ENCODE measurements around the gene MAPK10. TPM values are rescaled to one million over a fixed set of nuclear protein-coding genes. Genes with fewer than 3 reads are reported as not detected.

MAPK10 gene
- total RNA-seq, 1 donor from 2014 or later = 25.2 TPM

DNA sequence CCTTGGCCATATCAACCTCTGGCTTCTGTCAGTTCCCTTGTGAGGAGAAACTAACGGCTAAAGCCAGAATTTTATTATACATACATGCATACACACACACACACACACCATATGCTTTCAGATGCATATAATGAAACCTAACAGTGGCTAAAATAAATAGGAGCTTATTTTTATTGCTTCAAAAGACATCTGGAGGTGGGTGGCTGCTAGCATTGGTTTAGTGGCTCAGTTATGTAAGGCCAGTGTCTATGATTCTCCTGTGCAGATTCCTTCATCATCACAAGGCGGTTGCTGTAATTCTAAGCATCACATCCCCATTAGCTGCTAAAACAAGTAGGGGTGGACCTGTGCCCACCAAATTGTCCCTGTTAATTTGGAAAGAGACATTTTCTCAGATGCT, 110.8 kb downstream of the MAPK10 start:
- Mint-ChIP-seq H3K4me3 (no peak overlapping the region), H3K27me3 (ENCODE audit: low read depth) (no peaks in the 10 kb centered on the region), H3K27ac (no peak overlapping the region)

DNA sequence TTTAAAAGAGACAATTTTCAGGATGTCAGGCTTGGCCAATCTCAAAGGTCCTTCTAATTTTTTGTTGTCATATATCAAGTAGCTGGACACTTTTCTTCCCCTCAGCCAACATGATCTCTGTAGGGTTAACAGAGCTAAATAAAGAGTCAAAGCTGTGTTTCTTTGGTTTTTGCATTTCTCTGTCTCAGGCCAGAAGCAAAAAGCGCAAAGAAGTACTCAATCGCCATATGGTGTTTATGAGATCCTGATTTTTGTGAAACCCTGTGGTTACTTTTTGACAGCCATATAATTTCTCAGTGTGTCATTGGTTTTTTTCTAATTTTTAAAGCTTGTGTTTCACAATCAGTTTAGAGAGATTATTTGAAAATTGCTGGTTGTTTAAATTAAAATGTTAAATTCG, 111.9 kb downstream of the MAPK10 start:
- Mint-ChIP-seq H3K4me1 (peaks cover 10% of the 10 kb centered on the region), H3K9me3 (no peaks in the 10 kb centered on the region), H3K4me3 (no peak overlapping the region), H3K27ac (no peak overlapping the region), H3K36me3 (no peaks in the 10 kb centered on the region), H3K27me3 (ENCODE audit: low read depth) (no peaks in the 10 kb centered on the region)
- no peak for DNase-seq (ENCODE audit: low spot score in 2 of 2, unreplicated experiment in 2 of 2)
- TF ChIP-seq CTCF (IDR thresholded peaks at IDR 0.05; ENCODE audit: unreplicated experiment) = no peak

More for the DNA sequence above, 110.8 kb downstream of the MAPK10 start:
- Mint-ChIP-seq H3K9me3 (no peaks in the 10 kb centered on the region), H3K4me1 (peaks cover 10% of the 10 kb centered on the region), H3K36me3 (no peaks in the 10 kb centered on the region)
- TF ChIP-seq CTCF (IDR thresholded peaks at IDR 0.05; ENCODE audit: unreplicated experiment) = no peak
- no peak for DNase-seq (ENCODE audit: low spot score in 2 of 2, unreplicated experiment in 2 of 2)

DNA sequence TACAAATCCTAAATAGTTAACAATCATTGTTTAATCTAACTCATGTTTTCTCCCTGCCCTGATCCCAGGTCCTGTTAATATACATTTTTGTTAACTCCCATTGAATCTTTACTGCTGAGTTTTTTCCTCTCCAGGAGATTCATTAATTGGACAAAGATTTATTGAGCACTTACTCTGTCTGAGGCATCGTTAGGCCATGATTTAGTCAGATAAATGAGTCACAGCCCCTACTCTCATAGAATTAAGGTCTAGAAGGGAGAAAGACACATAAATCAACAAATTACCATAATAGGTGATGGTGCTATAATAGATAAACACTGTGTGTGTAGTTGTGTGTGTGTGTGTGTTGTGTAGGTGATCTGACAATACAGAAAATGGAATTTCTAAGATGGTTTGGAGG, 112.5 kb downstream of the MAPK10 start:
- no peak overlapping the region for H3K27ac Mint-ChIP-seq
- DNase-seq (ENCODE audit: low spot score in 2 of 2, unreplicated experiment in 2 of 2) = no peak
- H3K27me3 Mint-ChIP-seq (ENCODE audit: low read depth) = no peaks in the 10 kb centered on the region
- no peaks in the 10 kb centered on the region for H3K36me3 Mint-ChIP-seq
- TF ChIP-seq CTCF (IDR thresholded peaks at IDR 0.05; ENCODE audit: unreplicated experiment) = no peak
- H3K9me3 Mint-ChIP-seq = no peaks in the 10 kb centered on the region
- H3K4me1 Mint-ChIP-seq = peaks cover 10% of the 10 kb centered on the region
- H3K4me3 Mint-ChIP-seq = no peak overlapping the region

DNA sequence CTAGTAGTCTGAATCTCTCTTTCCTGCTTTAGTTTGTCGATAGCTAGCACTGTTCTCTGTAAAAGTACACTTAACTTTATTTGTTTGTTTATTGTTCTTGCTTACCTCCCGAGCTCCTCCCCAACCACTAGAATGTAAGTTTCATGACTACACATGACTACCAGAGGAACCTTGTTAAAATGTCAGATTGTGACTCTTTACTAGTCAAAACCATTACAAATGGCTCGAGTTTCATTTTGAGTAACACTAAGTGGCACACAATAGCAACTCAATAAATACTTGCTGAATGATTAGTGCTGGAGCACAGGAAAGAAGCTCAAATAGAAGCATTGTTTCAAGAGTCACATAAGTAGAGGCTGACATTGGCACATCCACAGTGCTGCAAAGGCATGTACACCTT, 116.1 kb downstream of the MAPK10 start:
- H3K9me3 Mint-ChIP-seq = peaks cover 29% of the 10 kb centered on the region
- TF ChIP-seq CTCF (IDR thresholded peaks at IDR 0.05; ENCODE audit: unreplicated experiment) = no peak
- no peak overlapping the region for H3K4me3 Mint-ChIP-seq
- no peak overlapping the region for H3K27ac Mint-ChIP-seq
- peaks cover 13% of the 10 kb centered on the region for H3K36me3 Mint-ChIP-seq
- H3K4me1 Mint-ChIP-seq = no peaks in the 10 kb centered on the region
- no peak for DNase-seq (ENCODE audit: low spot score in 2 of 2, unreplicated experiment in 2 of 2)
- H3K27me3 Mint-ChIP-seq (ENCODE audit: low read depth) = no peaks in the 10 kb centered on the region

GRCh38 chr4:86242677-86243076, 117.2 kb downstream of the MAPK10 start:
- H3K4me3 Mint-ChIP-seq = no peak overlapping the region
- H3K27me3 Mint-ChIP-seq (ENCODE audit: low read depth) = no peaks in the 10 kb centered on the region
- H3K9me3 Mint-ChIP-seq = peaks cover 40% of the 10 kb centered on the region
- no peak for DNase-seq (ENCODE audit: low spot score in 2 of 2, unreplicated experiment in 2 of 2)
- H3K4me1 Mint-ChIP-seq = no peaks in the 10 kb centered on the region
- no peak for TF ChIP-seq CTCF (IDR thresholded peaks at IDR 0.05; ENCODE audit: unreplicated experiment)
- no peak overlapping the region for H3K27ac Mint-ChIP-seq
- peaks cover 21% of the 10 kb centered on the region for H3K36me3 Mint-ChIP-seq

GRCh38 chr4:86235549-86235948, 124.3 kb downstream of the MAPK10 start:
- Mint-ChIP-seq H3K4me1 (peaks cover 13% of the 10 kb centered on the region), H3K9me3 (peaks cover 42% of the 10 kb centered on the region), H3K36me3 (peaks cover 12% of the 10 kb centered on the region), H3K27ac (no peak overlapping the region), H3K4me3 (no peak overlapping the region), H3K27me3 (ENCODE audit: low read depth) (no peaks in the 10 kb centered on the region)
- no peak for DNase-seq (ENCODE audit: low spot score in 2 of 2, unreplicated experiment in 2 of 2)
- TF ChIP-seq CTCF (IDR thresholded peaks at IDR 0.05; ENCODE audit: unreplicated experiment) = no peak
